Measurements from ENCODE around the gene P2RY8. TPM values are rescaled to one million over a fixed set of nuclear protein-coding genes. Genes with fewer than 3 reads are reported as not detected.

Gene P2RY8
- polyA plus RNA-seq, 4 donors = 0.22 to 2.1 (median 1.2) TPM

- DNase-seq (no peak), FAIRE-seq (no peak)
- H3K36me3 ChIP-seq (ENCODE audit: control insufficient read depth in 3 of 3, insufficient read depth in 2 of 3, low read depth in 1 of 3, low read length in 3 of 3) = peaks cover 0 to 56% (median 4%) of the 10 kb centered on the region in 3 donors
- no peak overlapping the region for H3K27ac ChIP-seq (ENCODE audit: low read depth in 1 of 3, low read length in 2 of 3)
- 70 to 86% (median 77%) methylated on average over 14 of the region's 14 CpGs for whole genome bisulfite sequencing, 3 donors
- H3K4me3 ChIP-seq (ENCODE audit: low read depth in 1 of 3, low read length in 3 of 3) = no peak overlapping the region
- H3K4me1 ChIP-seq (ENCODE audit: control insufficient read depth in 3 of 3, insufficient read depth in 2 of 3, low read depth in 1 of 3, low read length in 2 of 3) = no peaks in the 10 kb centered on the region
- peaks cover 0 to 24% of the 10 kb centered on the region in 2 donors for H3K9me3 ChIP-seq (ENCODE audit: control insufficient read depth in 2 of 2, insufficient read depth in 1 of 2, low read depth in 1 of 2, low read length in 1 of 2)
- no peaks in the 10 kb centered on the region for H3K27me3 ChIP-seq (ENCODE audit: control insufficient read depth in 3 of 3, insufficient read depth in 3 of 3, low read length in 3 of 3)
These were observed 119.8 kb downstream of the P2RY8 start for GRCh38 chrX:1416965-1417760.

- no peaks in the 10 kb centered on the region for H3K4me1 ChIP-seq (ENCODE audit: control insufficient read depth in 3 of 3, insufficient read depth in 2 of 3, low read depth in 1 of 3, low read length in 2 of 3)
- H3K9me3 ChIP-seq (ENCODE audit: control insufficient read depth in 2 of 2, insufficient read depth in 1 of 2, low read depth in 1 of 2, low read length in 1 of 2) = peaks cover 0 to 16% of the 10 kb centered on the region in 2 donors
- DNase-seq (no peak), FAIRE-seq (no peak)
- 71 to 84% (median 74%) methylated on average over 15 of the region's 15 CpGs for WGBS, 3 donors
- peaks cover 0 to 56% (median 4%) of the 10 kb centered on the region in 3 donors for H3K36me3 ChIP-seq (ENCODE audit: control insufficient read depth in 3 of 3, insufficient read depth in 2 of 3, low read depth in 1 of 3, low read length in 3 of 3)
- H3K27me3 ChIP-seq (ENCODE audit: control insufficient read depth in 3 of 3, insufficient read depth in 3 of 3, low read length in 3 of 3) = no peaks in the 10 kb centered on the region
- no peak overlapping the region for H3K27ac ChIP-seq (ENCODE audit: low read depth in 1 of 3, low read length in 2 of 3)
- no peak overlapping the region for H3K4me3 ChIP-seq (ENCODE audit: low read depth in 1 of 3, low read length in 3 of 3)
These were observed 120.6 kb downstream of the P2RY8 start for GRCh38 chrX:1416327-1416784.

Other genes with a start within 250 kb of the P2RY8 start
- 10 to 100 TPM in 1 of 4 donors, 1 to 10 TPM in 1, under 1 TPM in 1, not detected in 1; 0.54 to 10.6 (median 7.1) TPM for gene IL3RA, start 200.4 kb downstream of the P2RY8 start, polyA plus RNA-seq
- 100 to 1,000 TPM; 448 to 770 (median 609) TPM for gene SLC25A6, start 145.1 kb downstream of the P2RY8 start, polyA plus RNA-seq
- gene ASMTL, start 84.3 kb downstream of the P2RY8 start, polyA plus RNA-seq = 10 to 100 TPM; 10.1 to 24.8 (median 17.3) TPM
- gene AKAP17A, start 54.4 kb upstream of the P2RY8 start, polyA plus RNA-seq = 10 to 100 TPM; 26.7 to 65.6 (median 33.3) TPM
- under 1 TPM in 2 of 4 donors, not detected in 2; 0.04 to 0.06 TPM for gene ASMT, start 77.9 kb upstream of the P2RY8 start, polyA plus RNA-seq